NK-92 (cell line): ENCODE results near the gene SLC35F3.
"Not testable (repeated sequence)": the region's sequence is repeated elsewhere in the genome, so short reads cannot be mapped to it uniquely, and the experiment has no call there.

Experiments
- DNase-seq: peaks from one replicate; lab custom pipeline; 2025; ENCODE audit not compliant: unreplicated experiment; lab: John Stamatoyannopoulos, UW

The SLC35F3 gene

DNA sequence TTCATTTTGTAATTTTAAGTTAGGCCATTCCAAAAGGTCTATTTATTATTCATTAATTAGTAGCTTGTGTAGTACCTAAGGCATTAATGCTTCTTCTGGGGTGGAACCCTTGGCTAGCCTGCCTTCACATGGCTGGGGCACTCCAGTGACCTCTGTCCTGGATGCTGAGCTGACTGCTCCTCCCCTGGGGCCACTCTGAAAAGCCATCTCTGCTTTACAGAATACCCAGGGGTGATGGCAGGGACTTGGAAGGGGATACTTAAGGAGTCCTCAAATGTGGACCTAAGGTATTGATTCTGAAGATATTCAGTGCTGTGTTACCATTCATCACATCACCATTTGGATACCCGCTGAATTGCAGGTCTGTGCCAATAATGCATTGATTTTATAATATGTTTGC lies 281.0 kb downstream of the SLC35F3 start:
- no peak for DNase-seq

DNA sequence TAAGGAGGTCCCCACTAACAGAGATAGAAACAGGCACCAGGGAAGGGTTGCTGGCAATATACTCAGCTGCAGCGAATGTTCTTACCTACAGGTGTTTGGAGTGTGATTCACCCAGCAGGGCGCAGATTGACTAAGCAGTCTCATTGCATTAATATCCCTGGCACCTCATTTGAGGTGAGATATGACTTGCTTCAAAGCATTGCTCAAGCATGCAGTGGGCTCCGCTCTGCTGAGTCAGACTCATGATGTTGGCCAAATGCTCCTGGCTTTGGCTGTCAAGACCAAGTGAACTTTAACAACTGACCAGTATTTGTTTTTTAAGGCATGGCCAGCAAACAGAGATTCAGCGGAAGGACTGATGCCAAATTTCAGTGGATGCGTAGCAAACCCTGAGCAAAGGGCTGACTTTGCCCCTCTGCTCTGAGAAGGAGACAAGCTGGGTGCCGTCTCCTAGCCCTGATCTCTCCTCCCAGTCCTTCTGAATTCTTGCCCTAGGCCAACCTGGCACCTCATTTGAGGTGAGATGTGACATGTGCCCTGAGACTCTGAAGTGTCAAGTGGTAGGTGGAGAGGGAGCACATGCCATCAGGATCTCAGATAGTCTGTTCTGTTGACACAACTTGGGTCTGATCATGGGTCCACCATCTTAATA lies 281.7 kb downstream of the SLC35F3 start:
- DNase-seq = no peak

DNA sequence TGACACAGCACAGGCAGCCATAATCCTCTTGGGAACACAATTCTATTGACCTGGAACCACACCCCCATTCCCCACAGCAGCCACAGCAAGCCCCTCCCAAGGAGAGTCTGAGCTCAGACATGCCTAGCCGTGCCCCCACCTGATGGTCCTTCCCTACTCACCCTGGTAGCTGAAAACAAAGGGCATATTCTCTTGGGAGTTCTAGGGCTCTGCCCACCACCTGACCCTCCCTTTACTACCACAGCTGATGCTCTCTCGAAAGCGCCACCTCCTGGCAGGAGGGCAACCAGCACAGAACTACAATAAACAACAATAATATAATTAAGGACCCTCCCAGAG lies 283.9 kb downstream of the SLC35F3 start:
- no peak for DNase-seq

DNA sequence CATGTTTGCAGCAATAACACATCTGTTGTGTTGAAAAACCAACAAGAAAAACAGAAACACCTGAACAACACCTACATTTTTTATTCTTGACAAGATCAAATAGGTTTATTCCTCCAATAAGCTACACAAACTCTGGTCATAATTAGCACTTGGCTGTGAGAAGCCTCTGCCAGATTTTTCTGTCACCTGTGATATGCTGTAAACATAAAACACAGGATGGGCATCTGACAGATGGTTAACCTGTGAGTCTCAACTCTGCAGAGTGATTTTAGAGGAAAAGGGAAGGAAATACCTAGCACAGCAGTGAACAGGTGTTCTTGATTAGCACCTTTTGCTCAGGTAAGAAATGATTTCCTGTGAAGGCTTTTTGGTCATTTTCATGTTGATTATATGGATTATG lies 293.4 kb downstream of the SLC35F3 start:
- DNase-seq = no peak

DNA sequence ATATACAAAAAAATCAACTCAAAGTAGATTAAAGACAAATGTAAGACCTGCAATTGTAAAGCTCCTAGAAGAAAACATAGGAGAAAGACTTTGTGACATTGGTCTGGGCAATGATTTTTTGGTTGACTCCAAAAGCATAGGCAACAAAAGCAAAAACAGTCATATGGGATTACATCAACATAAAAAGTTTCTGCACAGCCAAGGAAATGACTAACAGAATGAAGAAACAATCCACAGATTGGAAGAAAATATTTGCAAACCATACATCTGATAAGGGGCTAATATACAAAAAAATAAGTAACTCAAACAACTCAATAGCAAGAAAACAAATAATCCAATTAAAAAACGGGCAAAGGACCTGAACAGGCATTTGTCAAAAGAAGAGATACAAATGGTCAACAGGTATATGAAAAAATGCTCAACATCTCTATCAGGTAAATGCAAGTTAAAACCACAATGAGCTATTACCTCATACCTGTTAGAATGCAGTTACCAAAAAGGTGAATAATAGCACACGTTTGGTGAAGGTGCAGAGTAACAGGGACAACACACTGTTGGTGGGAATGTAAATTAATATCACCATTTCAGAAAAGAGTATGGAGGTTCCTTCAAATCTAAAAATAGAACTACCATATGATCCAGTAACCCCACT lies 295.1 kb downstream of the SLC35F3 start:
- DNase-seq = no peak

DNA sequence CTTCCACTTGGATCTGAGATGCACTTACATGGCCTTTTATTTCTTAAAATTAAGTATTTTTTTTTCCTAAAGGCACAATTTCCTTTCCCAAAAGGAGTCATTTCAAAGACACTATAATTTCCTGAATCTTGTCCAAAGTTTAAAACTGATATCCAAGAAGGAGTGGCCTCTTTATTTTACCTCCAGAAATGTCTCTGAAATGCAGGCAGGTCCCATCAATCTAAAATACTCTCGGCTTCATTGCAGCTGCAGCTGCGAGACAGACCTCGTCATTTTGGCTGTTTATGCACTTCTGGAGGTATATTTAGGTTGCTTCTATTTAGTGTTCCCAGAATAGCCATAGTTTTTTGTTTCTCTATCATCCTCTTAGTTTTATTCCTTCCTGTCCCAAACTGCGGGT lies 296.1 kb downstream of the SLC35F3 start:
- no peak for DNase-seq

DNA sequence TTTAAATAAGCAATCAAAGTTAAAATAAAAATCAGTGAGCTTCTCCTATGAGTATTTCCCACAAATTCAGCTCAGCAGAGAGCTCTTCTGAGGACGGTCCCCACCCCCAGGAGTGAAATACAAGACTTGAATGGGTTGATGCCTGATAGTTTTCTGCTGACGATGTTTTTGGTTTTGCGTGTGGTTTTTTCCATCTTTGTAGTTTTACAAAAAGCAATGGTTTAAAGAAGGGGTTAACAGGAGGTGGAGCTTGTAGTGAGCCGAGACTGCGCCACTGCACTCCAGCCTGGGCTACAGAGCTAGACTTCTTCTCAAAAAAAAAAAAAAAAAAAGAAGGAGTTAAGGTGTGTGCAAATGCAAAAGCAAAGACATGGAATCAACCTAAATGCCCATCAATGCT lies 297.1 kb downstream of the SLC35F3 start:
- DNase-seq = no peak

DNA sequence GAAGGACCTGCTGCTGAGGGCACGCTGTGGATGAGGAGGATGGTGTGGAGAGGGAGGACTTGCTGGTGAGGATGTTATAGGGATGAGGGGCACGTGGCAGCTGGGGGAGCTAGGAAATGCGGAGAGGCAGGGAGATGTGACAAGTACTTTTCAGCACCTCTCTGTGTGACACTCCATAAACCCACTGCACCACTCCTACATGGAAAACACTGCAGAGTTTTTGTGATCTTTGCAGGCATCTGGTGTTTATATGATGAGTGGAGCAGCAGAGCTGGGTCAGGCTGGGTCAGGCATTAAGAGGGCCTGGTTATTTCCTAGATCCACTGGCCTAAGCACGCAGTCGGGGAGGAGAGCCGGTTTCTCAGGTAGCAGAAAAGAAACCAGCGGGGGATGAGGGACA lies 301.5 kb downstream of the SLC35F3 start:
- DNase-seq = no peak

DNA sequence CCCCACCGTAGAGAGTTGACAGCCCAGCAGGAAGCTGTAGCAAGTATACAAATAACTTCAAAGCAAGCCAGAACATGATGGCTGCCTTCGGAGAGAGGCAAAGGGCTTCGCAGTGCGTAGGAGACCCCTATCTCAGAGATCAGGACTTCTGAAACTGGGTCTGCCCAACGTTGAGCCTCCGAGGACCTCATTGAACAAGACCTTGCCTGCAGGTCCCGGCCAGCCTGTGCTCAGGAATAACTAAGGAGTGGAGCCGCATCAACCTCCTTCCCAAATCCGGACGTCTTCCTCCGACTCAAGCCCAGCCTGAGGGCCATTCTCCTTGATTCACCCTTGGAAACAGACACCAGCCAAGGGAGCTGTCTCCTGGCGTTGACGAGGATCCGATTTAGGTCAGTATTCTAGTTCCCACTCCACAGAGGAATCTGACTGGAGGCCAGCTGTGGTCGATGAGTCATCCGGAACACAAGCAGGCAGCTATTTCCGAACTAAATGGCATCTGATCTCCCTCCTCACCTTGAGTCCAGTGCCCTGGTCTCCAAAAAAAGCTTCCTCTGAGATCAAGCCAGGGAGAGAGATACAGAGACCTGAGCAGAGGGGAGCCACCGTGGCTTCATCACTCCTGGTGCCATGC lies 302.3 kb downstream of the SLC35F3 start:
- DNase-seq = no peak

DNA sequence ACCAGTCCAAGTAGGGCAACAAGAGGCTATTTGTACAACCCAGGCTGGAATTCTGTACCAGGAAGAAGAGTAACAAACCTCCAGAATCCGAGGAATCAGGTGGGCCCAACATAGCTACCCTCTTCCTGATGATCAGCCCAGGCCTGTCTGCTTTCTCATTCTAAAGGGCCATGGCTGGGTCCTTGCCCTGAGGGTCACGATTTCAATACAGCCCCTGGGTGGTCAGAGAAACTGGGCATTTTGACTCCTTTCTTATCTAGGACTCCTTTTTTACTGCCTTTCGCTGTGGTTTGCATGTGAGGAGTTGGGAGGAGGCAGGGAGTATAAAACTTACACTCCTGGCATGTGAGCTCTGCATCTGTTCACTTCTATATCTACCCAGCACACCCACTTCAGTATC lies 303.9 kb downstream of the SLC35F3 start:
- DNase-seq = no peak

DNA sequence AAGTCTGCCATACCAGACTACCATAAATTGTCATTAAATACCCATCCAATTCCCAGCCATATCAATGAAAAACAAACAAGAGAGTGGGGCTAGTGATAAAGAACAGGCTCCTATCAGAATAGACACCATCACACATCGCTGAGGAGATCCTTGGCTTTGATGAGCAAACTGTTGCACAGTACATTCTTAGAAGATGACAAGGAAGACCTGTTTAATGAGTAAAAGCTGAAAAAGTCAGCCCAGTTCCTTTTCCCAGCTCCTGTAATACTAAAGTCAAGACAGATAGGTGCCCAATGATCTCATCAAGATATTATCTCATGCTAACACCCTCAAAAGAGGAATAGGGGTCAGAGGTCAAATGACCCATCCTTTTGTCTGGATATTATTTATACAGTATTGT lies 304.3 kb downstream of the SLC35F3 start:
- DNase-seq = no peak

DNA sequence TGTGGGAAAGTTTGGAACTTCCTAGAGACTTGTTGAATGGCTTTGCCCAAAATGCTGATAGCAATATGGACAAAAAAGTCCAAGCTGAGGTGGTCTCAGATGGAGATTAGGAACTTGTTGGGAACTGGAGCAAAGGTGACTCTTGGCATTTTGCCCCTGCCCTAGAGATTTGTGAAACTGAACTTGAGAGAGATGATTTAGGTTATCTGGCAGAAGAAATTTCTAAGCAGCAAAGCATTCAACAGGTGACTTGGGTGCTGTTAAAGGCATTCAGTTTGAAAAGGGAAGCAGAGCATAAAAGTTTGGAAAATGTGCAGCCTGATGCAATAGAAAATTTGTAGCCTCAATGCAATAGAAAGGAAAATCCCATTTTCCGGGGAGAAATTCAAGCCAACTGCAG lies 306.0 kb downstream of the SLC35F3 start:
- not testable (repeated sequence) for DNase-seq

DNA sequence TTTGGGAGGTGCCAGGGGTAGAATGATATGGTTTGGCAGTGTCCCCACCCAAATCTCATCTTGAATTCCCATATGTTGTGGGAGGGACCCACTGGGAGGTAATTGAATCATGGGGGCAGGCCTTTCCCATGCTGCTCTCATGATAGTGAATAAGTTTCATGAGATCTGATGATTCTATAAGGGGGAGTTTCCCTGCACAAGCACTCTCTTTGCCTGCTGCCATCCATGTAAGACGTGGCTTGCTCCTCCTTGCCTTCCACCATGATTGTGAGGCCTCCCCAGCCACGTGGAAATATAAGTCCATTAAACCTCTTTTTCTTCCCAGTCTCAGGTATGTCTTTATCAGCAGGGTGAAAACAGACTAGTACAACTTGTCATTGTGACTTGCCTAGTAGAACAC lies 307.4 kb downstream of the SLC35F3 start:
- DNase-seq = not testable (repeated sequence)

DNA sequence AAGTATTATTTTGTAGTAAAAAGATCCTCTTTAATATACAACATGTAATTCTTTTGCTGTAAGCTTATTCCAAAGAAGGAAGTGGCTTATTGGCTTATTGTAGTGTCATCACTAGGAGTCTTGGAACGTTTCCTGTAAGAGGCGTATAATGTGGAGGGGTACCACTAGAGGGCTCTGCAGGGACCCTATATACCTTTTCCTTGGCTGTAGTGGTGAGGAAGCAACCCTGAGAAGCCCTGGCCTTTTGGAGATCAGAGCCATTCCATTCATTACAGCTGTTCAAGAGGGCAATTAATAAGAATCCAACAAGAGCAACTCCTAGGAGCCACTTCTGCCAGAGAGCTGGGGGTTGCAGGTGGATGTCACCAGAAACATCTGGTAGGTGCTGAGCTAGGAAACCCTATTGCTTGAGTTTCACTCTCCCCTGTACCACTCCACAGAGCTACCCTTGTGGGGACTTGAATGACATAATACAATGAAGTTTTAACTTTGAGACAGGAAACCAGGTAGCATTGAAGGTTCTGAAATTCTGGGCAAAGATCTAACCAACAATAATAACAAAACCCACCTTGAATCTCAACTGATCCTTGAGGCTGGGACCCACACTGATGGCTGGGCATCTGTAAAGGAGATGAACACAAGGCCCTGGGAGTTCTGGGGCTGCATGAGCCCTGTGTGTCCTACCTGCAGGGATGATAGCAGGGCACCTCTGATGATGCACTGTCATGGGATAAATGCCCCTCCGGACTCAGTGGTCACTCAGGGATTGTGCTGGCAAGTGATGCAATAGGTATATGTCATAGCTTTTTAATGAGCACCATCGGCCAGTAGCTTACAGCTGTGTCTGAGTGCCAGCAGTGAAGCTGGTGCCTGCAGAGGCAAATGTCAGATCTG lies 308.5 kb downstream of the SLC35F3 start:
- DNase-seq = no peak

DNA sequence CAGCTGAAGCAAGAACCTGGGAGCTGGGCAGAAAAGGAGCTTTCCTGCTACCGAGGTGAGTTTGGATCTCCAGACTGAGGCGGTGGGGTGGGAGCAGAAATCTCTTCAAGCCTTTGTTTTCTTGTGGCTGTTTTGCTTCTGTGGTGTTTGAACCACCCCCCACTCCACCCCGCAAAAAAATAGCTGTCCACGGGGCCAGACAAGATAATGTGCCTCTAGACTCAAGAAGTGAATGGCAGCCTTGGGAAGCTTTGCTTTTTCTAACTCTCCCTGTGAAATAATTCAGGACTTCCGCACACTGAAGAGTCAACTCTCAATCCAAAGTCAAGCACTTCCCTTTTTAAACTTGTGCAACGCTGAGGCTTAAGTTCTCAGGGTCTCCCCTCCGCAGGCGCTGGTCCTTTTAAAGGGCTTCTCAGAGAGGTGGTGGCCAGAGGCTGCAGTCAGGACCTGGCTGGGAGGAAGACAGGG lies 309.2 kb downstream of the SLC35F3 start:
- DNase-seq = no peak

DNA sequence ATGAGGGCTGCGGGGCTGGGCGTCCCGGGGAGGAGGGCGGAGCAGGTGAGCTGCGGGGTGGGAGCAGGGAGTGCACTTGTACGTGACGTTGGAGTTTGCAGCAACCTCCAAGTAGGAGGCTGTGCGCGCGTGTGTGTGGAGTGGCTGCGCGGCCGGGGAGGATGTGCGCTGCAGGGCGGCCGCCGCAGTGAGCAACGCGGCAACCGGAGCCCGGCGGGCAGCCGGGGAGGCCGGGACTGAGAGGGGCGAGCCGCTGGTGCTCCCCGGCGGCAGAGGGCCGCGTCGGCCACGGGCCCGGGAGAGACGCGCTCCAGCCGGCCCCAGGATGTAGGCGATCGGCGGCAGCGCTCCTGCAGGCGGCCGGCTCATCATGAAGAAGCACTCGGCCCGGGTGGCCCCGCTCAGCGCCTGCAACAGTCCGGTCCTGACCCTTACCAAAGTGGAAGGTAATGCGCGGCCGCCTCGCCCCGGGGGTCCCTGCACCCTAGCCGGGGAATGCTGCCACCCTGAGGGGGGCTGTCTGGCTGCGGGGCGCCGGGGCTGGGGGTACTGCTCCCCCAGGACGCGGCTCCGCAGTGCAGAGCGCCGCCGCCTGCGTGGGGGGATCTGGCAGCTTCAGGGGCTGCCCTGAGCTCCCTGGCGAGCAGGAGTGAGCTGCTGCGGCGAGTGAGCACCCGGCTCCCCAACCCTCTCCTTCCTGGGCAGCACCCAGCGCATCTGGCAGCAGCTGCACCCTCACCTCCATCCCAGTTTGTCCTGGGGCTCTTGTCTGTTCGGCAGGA lies 309.8 kb downstream of the SLC35F3 start:
- no peak for DNase-seq

DNA sequence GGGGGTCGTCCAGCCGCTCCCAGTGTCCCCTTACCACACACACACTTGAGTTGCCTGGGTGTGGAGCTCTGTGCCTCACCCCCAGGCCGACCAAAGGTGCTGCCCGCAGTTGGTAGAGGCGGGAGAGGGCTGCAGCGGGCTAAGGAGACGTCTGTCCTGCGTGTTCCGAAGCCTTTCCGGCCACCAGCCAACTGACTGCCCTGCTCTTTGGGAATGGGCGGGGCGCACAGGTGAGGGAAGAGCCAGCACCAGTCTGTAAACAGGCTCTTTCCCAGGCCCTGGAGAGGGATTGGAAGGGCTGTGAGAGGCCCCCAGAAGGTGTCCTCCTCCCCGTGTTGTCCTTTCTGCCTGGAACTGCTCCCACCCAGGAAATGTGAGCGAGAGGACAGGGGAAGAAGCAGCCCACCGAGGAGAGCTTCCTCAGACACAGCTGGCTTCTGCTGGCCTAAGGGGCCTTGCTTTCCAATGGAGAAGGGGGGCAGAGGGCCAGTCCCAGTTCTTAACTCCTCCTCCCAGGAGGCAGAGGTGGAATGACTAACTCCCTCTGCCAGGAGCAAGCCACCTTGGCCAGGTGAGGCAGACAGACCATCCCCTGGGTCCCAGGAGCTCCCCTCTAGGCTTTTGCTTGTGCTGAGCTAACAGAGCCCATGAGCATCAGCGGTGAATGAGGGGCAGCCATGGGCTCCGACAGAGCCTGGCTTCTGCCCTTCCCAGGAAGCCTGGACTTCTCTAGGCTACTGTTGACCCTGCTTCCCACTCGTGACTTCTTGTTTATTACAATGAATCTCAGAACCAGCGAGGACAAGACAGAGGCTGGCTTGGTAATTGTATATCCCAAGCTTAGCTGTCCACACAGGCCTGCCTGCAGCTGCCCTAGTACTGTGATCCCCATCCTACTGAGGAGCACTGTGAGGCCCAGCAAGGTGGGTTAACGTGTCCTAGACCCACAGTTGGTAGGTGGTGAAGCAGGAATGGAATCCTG lies 310.7 kb downstream of the SLC35F3 start:
- DNase-seq = no peak

DNA sequence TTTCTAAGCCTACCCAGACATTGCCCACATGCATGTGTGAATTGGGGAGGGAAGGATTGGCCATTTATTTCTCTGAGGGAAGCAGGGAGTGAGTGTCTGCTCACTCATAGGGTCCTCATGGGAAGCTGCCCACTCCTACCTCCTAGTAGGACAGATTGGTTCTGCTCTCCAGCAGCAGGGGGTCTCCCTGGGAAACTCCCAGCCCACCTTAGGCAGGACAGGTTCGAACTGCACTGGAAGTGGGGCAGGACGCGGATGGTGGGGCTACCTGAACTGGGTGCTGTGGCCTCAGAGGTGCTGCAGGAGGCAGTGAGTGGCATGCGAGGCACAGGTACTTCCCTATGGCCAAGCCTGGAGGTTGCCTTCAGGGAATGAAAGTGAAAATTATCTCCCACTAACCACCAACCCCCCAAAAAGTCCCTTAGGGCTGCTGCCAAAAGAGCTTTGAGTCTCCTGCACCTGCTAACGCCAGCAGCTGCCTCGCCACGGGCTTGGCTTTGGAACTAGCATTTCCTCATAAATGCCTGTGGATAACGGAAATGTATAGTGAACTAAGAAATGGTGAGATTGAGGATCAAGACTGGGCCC lies 311.7 kb downstream of the SLC35F3 start:
- DNase-seq = no peak

DNA sequence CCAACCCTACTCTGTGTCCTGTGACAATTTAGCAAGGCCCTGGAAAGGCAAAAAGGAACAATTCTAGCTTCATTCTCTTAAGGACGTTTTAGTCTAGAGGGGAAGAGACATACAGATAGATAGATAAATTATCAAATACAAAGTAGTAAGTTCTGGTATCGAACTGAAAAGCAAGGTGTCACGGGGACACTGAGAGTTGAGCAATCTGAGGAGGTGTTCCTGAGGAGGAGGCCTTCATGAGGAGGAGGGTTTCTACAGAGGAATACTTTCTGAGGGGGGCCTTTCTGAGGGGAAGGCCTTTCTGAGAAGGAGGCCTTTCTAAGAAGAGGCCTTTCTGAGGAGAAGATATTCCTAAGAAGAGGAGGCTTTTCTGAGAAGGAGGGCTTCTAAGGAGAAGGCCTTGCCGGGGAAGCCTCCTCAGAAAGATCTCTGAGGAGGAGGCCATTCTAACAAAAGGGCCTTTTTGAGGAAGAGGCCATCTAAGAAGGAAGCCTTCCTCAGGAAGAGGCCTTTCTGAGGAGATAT lies 312.9 kb downstream of the SLC35F3 start:
- DNase-seq = no peak
